Measurements from ENCODE around the gene TOR1AIP1. TPM values are rescaled to one million over a fixed set of nuclear protein-coding genes. Genes with fewer than 3 reads are reported as not detected.

TOR1AIP1 gene
- total and polyA plus RNA-seq, 9 donors = 34.9 to 57.4 (median 45.9) TPM

DNA sequence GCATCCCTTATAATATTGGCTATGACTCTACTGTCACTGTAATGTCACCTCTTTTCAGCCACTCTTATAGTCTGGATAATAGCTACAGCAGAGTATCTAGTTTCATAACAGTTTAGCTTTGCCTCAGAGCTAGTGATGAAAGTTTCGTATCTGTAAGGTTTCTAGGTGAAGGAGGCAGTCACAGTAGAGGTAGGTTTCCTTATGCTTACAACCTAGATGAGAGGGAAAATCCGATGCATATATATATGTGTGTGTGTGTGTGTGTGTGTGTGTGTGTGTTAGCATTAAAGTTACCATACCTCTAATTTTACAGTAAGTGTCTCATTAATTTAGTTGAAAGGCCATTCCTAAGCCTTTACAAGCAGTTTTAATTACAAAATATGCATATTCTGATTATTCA is 2.3 kb upstream of the TOR1AIP1 start:
- WGBS (ENCODE audit: insufficient coverage) = no CpG with 5 or more reads among the region's 2 CpGs
- Histone ChIP-seq H3K27me3 (ENCODE audit: control insufficient read depth, insufficient read depth, low read length) (no peaks in the 10 kb centered on the region), H3K4me1 (ENCODE audit: control insufficient read depth, insufficient read depth, low read length) (peaks cover 10% of the 10 kb centered on the region), H3K36me3 (ENCODE audit: control insufficient read depth, insufficient read depth, low read length) (peaks cover under 1% of the 10 kb centered on the region), H3K9me3 (replicated peaks; ENCODE audit: control insufficient read depth, low read depth, low read length) (no peaks in the 10 kb centered on the region), H3K4me3 (ENCODE audit: low read length) (no peak overlapping the region), H3K27ac (ENCODE audit: low read length) (no peak overlapping the region)
- no peak for DNase-seq

DNA sequence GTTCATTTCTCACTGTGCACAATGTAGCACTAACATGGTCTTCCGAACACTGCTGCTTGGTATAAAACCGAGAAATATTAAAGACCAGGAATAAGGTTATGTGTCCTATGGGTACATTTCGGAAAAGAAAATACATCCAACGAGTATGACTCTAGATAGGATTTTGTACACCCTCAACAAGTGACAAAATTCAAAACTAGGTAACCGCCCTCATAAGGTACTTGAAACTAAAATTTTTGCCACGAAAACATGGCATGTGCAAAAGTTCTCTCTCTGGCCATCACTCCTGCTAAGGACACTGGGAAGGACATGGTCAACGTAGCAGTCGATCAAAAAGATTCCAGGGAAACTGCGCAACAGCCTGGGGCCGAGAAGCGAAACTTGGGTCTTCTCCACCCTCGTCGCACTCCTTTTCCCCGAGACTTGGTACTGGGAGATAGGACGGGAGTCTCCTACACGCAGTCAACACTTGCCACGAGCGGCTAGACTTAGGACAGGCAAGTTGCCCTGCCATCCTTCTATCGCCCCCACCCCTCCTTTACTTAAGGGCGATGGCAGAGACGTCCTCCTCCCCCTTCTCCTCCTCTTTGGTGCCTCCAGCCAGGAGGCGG is 338 bp upstream of the TOR1AIP1 start:
- peaks cover 10% of the 10 kb centered on the region for H3K4me1 ChIP-seq (ENCODE audit: control insufficient read depth, insufficient read depth, low read length)
- peaks cover 2% of the 10 kb centered on the region for H3K36me3 ChIP-seq (ENCODE audit: control insufficient read depth, insufficient read depth, low read length)
- H3K4me3 ChIP-seq (ENCODE audit: low read length) = peak overlapping the region; percentile 80
- H3K27ac ChIP-seq (ENCODE audit: low read length) = peak overlapping the region; percentile 100
- H3K9me3 ChIP-seq (replicated peaks; ENCODE audit: control insufficient read depth, low read depth, low read length) = no peaks in the 10 kb centered on the region
- DNase-seq = peak; percentile 99
- no peaks in the 10 kb centered on the region for H3K27me3 ChIP-seq (ENCODE audit: control insufficient read depth, insufficient read depth, low read length)
- WGBS (ENCODE audit: insufficient coverage) = under 1% methylated on average over 18 of the region's 22 CpGs

DNA sequence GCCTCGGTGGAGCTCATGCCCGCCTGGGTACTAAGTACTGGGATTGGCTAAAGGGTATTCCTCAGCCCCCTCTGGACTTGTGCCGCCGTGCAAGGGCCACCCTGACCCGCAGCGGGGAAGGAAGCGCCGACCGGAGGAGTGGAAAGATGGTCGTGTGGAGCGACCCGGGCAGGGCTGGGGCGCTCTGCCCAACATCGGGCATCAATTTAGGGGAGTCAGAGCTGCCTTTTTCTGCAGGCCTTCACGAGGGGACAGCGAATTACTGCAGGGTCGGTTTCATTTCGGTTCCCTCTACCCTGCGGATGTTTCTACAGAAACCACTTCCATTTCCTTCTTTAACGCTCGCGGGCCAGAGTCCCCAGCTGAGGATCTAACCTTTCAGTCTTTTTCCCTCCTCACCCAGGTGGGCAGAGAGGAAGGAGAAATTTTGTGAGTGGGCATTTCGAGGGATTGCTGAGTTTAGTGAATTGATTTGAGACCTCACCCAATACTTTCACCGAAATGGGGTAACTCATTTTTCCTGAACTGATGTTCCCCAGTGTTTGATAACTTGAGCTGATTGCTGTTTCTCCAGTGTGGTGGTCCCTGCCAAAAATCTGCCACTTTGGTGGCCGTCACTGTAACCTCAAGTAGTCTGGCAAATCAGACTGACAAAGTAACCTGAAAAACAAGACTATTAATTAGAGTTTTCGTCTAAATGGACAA is 1.1 kb downstream of the TOR1AIP1 start:
- peak overlapping the region; percentile 100 for H3K27ac ChIP-seq (ENCODE audit: low read length)
- 0% methylated on average over 17 of the region's 26 CpGs for WGBS (ENCODE audit: insufficient coverage)
- H3K4me1 ChIP-seq (ENCODE audit: control insufficient read depth, insufficient read depth, low read length) = peaks cover 7% of the 10 kb centered on the region
- no peaks in the 10 kb centered on the region for H3K9me3 ChIP-seq (replicated peaks; ENCODE audit: control insufficient read depth, low read depth, low read length)
- DNase-seq = no peak
- peak overlapping the region; percentile 80 for H3K4me3 ChIP-seq (ENCODE audit: low read length)
- H3K27me3 ChIP-seq (ENCODE audit: control insufficient read depth, insufficient read depth, low read length) = no peaks in the 10 kb centered on the region
- H3K36me3 ChIP-seq (ENCODE audit: control insufficient read depth, insufficient read depth, low read length) = peaks cover 2% of the 10 kb centered on the region

DNA sequence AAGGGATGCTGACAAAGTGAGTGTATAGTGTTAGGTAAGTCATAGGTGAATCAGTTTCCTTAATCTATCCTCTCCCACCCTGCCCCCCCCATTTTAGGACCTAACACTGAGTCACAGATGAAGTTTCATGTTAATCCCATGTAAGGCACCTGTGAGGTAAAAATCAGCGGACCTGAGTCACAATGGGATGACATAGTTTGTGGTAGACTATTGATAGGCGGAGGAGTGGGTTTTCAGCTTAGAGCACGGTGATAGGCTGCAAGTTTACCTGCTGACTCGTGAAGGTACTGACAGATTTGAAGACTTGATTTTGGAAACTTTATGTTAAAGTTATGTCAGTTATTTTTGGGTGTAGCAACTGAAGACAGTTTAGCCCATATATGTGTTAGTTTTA is 1.7 kb downstream of the TOR1AIP1 start:
- DNase-seq = no peak
- H3K4me1 ChIP-seq (ENCODE audit: control insufficient read depth, insufficient read depth, low read length) = peaks cover 7% of the 10 kb centered on the region
- peak overlapping the region; percentile 80 for H3K4me3 ChIP-seq (ENCODE audit: low read length)
- H3K36me3 ChIP-seq (ENCODE audit: control insufficient read depth, insufficient read depth, low read length) = peaks cover 2% of the 10 kb centered on the region
- WGBS (ENCODE audit: insufficient coverage) = 11% methylated on average over 4 of the region's 4 CpGs
- H3K27me3 ChIP-seq (ENCODE audit: control insufficient read depth, insufficient read depth, low read length) = no peaks in the 10 kb centered on the region
- H3K9me3 ChIP-seq (replicated peaks; ENCODE audit: control insufficient read depth, low read depth, low read length) = no peaks in the 10 kb centered on the region
- peak overlapping the region; percentile 100 for H3K27ac ChIP-seq (ENCODE audit: low read length)

DNA sequence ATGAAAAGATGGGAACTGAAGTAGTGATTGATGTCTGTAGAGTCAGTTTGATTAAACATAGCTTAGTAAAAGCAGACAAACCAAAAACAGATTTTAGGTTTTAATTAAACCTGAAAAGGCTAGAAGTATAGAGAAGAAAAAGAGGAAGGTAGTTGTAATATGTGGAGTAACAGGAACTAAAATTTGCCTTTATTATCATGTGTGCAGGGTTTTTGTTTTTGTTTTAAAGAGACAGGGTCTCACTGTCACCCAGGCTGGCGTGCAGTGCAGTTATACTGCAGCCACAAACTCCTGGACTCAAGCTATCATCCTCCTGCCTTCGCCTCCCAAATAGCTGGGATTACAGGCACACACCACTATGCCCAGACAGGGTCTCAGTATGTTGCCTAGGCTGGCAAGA is 6.0 kb downstream of the TOR1AIP1 start:
- Histone ChIP-seq H3K9me3 (replicated peaks; ENCODE audit: control insufficient read depth, low read depth, low read length) (no peaks in the 10 kb centered on the region), H3K27me3 (ENCODE audit: control insufficient read depth, insufficient read depth, low read length) (no peaks in the 10 kb centered on the region), H3K36me3 (ENCODE audit: control insufficient read depth, insufficient read depth, low read length) (peaks cover 16% of the 10 kb centered on the region), H3K27ac (ENCODE audit: low read length) (no peak overlapping the region), H3K4me3 (ENCODE audit: low read length) (no peak overlapping the region), H3K4me1 (ENCODE audit: control insufficient read depth, insufficient read depth, low read length) (peaks cover 7% of the 10 kb centered on the region)
- no CpG with 5 or more reads among the region's 2 CpGs for WGBS (ENCODE audit: insufficient coverage)
- DNase-seq = no peak

DNA sequence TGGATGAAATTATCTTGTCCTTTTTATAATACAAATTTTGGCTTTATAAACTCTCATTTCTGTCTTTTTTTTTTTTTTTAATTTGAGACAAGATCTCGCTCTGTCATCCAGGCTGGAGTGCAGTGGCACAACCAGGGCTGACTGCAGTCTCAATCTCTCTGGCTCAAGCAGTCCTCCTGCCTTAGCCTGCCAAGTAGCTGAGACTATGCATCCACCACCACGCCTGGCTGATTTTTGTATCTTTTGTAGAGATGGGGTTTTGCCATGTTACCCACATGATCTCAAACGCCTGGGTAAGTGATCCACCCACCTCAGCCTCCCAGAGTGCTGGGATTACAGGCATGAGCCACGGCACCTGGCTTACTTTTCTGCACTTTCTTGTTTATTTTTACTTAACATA is 7.5 kb downstream of the TOR1AIP1 start:
- no CpG with 5 or more reads among the region's 4 CpGs for WGBS (ENCODE audit: insufficient coverage)
- Histone ChIP-seq H3K4me1 (ENCODE audit: control insufficient read depth, insufficient read depth, low read length) (no peaks in the 10 kb centered on the region), H3K36me3 (ENCODE audit: control insufficient read depth, insufficient read depth, low read length) (peaks cover 21% of the 10 kb centered on the region), H3K4me3 (ENCODE audit: low read length) (no peak overlapping the region), H3K27me3 (ENCODE audit: control insufficient read depth, insufficient read depth, low read length) (no peaks in the 10 kb centered on the region), H3K27ac (ENCODE audit: low read length) (no peak overlapping the region), H3K9me3 (replicated peaks; ENCODE audit: control insufficient read depth, low read depth, low read length) (no peaks in the 10 kb centered on the region)
- no peak for DNase-seq

DNA sequence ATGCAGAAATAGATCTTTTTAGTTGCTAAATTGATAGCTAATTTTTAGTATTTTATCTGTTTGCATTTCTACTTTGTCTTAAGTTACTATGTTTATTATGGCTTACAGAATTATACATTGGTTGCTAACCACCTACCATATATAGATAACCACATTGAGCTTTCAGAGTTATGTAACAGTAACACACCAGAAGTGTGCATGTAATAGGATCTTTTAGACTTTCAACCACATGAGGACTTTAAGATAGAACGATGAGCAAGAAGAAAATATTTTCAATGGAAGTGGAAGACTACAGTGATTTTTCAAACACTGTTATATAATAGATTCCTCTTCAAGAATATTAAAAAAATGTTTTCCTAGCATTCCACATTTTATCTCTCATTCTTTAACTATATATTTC is 28.8 kb downstream of the TOR1AIP1 start:
- Histone ChIP-seq H3K36me3 (ENCODE audit: control insufficient read depth, insufficient read depth, low read length) (peaks cover 21% of the 10 kb centered on the region), H3K9me3 (replicated peaks; ENCODE audit: control insufficient read depth, low read depth, low read length) (no peaks in the 10 kb centered on the region), H3K4me3 (ENCODE audit: low read length) (no peak overlapping the region), H3K27ac (ENCODE audit: low read length) (no peak overlapping the region), H3K27me3 (ENCODE audit: control insufficient read depth, insufficient read depth, low read length) (no peaks in the 10 kb centered on the region), H3K4me1 (ENCODE audit: control insufficient read depth, insufficient read depth, low read length) (no peaks in the 10 kb centered on the region)
- no peak for DNase-seq
- WGBS (ENCODE audit: insufficient coverage) = no CpG with 5 or more reads among the region's 1 CpG

DNA sequence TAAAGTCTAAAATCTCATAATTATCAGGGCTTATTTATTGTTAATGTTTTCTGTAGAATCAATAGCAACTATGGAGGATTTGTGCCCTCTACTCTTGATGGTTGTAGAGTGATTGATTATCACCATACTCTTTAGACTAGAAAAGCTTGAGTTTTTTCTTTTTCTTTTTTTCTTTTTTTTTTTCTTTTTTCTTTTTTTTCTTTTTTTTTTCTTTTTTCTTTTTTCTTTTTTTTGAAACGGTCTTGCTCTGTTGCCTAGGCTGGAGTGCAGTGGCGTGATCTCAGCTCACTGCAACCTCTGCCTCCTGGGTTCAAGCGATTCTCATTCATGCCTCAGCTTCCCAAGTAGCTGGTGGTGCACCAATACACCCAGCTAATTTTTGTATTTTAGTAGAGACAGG is 29.7 kb downstream of the TOR1AIP1 start:
- no peaks in the 10 kb centered on the region for H3K27me3 ChIP-seq (ENCODE audit: control insufficient read depth, insufficient read depth, low read length)
- no peaks in the 10 kb centered on the region for H3K4me1 ChIP-seq (ENCODE audit: control insufficient read depth, insufficient read depth, low read length)
- no peaks in the 10 kb centered on the region for H3K9me3 ChIP-seq (replicated peaks; ENCODE audit: control insufficient read depth, low read depth, low read length)
- no CpG with 5 or more reads among the region's 3 CpGs for WGBS (ENCODE audit: insufficient coverage)
- H3K27ac ChIP-seq (ENCODE audit: low read length) = no peak overlapping the region
- H3K4me3 ChIP-seq (ENCODE audit: low read length) = no peak overlapping the region
- no peak for DNase-seq
- peaks cover 23% of the 10 kb centered on the region for H3K36me3 ChIP-seq (ENCODE audit: control insufficient read depth, insufficient read depth, low read length)

DNA sequence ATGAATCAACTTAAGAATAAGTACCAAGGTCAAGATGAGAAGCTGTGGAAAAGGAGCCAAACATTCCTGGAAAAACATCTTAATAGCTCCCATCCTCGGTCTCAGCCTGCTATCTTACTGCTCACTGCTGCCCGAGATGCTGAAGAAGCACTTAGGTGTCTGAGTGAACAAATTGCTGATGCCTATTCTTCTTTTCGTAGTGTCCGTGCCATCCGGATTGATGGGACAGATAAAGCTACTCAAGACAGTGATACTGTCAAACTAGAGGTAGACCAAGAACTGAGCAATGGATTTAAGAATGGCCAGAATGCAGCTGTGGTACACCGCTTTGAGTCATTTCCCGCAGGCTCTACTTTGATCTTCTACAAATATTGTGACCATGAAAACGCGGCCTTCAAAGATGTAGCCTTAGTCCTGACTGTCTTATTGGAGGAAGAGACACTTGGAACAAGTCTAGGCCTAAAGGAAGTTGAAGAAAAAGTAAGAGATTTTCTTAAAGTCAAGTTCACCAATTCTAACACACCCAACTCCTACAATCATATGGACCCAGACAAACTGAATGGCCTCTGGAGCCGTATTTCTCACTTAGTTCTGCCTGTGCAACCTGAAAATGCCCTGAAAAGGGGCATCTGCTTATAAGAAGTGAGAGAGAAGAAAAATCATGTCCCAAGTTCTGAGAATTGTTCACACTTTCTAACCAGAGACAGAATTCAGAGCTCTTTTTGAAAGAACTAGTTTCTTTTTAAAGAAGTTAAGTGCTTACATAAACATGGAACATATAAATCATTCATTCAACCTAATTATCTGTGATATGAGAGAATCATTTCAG is 35.7 kb downstream of the TOR1AIP1 start:
- Histone ChIP-seq H3K27ac (ENCODE audit: low read length) (no peak overlapping the region), H3K4me1 (ENCODE audit: control insufficient read depth, insufficient read depth, low read length) (no peaks in the 10 kb centered on the region), H3K27me3 (ENCODE audit: control insufficient read depth, insufficient read depth, low read length) (no peaks in the 10 kb centered on the region), H3K4me3 (ENCODE audit: low read length) (no peak overlapping the region), H3K9me3 (replicated peaks; ENCODE audit: control insufficient read depth, low read depth, low read length) (no peaks in the 10 kb centered on the region), H3K36me3 (ENCODE audit: control insufficient read depth, insufficient read depth, low read length) (peaks cover 26% of the 10 kb centered on the region)
- no peak for DNase-seq
- 95% methylated on average over 4 of the region's 10 CpGs for WGBS (ENCODE audit: insufficient coverage)

DNA sequence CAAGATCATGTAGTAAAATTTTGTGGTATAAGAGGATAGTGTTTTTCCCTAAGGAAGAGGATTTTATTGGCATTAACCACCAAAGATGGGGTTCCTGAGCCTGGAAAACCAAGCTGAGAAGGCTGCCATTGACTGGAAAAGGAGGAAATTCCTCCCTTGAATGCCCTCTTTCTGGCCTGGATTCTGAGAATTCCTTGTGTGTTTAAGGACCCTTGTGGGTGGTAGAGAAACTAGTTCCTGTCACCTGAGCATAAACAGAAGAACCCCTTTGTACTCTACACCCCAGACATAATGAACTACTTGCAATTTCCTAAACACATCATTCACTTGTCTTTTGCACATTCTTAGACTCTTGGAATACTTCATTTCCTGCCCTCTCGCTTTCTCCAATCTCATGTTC is 39.4 kb downstream of the TOR1AIP1 start:
- no peaks in the 10 kb centered on the region for H3K9me3 ChIP-seq (replicated peaks; ENCODE audit: control insufficient read depth, low read depth, low read length)
- H3K27me3 ChIP-seq (ENCODE audit: control insufficient read depth, insufficient read depth, low read length) = no peaks in the 10 kb centered on the region
- 56% methylated on average over 1 of the region's 1 CpG for WGBS (ENCODE audit: insufficient coverage)
- H3K4me1 ChIP-seq (ENCODE audit: control insufficient read depth, insufficient read depth, low read length) = no peaks in the 10 kb centered on the region
- DNase-seq = no peak
- no peak overlapping the region for H3K27ac ChIP-seq (ENCODE audit: low read length)
- H3K4me3 ChIP-seq (ENCODE audit: low read length) = no peak overlapping the region
- H3K36me3 ChIP-seq (ENCODE audit: control insufficient read depth, insufficient read depth, low read length) = peaks cover 17% of the 10 kb centered on the region

Data from muscle of leg (tissue), 11 donors.